Measurements from ENCODE around the gene PRTFDC1. TPM values are rescaled to one million over a fixed set of nuclear protein-coding genes. Genes with fewer than 3 reads are reported as not detected.
A peak's percentile ranks its signal among the peaks of the same experiment; 100 is the strongest.

The PRTFDC1 gene
- total and polyA plus RNA-seq, 2 of the 13 experiments (the other 11 are each of a cell fraction or from before 2014, with no cell fraction given) = not detected

DNA sequence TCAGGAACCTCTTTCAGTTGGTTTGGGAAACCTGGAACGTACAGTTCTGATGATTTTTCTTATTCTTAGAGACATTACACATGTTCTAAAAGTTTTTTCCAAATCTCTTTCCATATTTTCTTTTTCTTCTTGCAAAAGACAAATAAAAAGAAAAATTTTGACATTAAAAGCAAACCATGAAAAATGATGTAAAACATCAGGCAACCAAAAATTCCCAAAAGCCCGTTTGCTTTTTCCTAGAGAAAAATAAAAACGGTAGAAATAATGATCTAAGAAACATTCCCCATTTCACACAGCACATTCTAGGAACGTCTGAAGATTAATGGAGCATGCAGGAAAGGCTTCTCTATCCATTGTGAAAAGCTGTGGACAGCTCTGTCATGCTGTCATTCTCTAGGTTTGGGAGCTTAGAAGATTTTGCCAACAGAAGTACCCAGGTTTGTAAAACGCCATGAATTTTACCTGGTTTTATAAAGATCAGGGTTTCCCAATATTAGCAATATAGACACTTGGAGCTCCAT, 11.2 kb upstream of the PRTFDC1 start (continued):
- no peak for TF ChIP-seq ZNF619 (CRISPR knock-in tag; IDR thresholded peaks at IDR 0.05)
- no peak for TF ChIP-seq ZSCAN31 (CRISPR knock-in tag; IDR thresholded peaks at IDR 0.05; ENCODE audit: low read depth)
- no peak for TF ChIP-seq ZNF891 (CRISPR knock-in tag; IDR thresholded peaks at IDR 0.05)
- TF ChIP-seq ARNT2 (CRISPR knock-in tag; IDR thresholded peaks at IDR 0.05; ENCODE audit: low read depth) = no peak
- no peak for TF ChIP-seq ZNF747 (CRISPR knock-in tag; IDR thresholded peaks at IDR 0.05; ENCODE audit: borderline replicate concordance)

DNA sequence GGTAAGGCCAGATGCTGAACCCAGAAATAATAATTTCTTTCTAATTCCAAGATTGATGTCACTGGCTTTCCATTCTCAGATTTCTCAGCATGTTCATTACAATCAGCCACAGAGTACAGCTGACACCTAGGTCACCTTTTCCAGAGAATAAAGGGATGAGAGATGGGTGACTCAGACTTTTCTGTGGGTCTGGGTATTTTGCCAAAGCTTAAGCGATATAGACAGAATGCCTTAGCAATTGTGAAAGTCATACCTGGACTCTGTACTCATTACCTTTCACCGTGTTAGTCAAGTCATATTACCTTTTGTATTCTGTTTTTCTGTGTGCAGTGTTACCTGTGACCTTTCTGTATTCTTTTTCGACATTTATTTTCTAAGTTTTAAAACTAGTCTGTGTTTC, 10.6 kb upstream of the PRTFDC1 start:
- intact Hi-C loops (cut with micrococcal nuclease; ENCODE audit: unreplicated experiment) = no loop called here
- POLR2A ChIA-PET = interaction anchor here (1.6 kb wide), 1 partner anchor 53 kb away, joined by 3 read pairs; the partner anchor contains the start of genes ENKUR and THNSL1
- H3K27me3 ChIP-seq (ENCODE audit: control insufficient read depth in 1 of 2, insufficient read depth in 2 of 2, low read length in 2 of 2) = no peaks in the 10 kb centered on the region
- TF ChIP-seq, protein P1, sequence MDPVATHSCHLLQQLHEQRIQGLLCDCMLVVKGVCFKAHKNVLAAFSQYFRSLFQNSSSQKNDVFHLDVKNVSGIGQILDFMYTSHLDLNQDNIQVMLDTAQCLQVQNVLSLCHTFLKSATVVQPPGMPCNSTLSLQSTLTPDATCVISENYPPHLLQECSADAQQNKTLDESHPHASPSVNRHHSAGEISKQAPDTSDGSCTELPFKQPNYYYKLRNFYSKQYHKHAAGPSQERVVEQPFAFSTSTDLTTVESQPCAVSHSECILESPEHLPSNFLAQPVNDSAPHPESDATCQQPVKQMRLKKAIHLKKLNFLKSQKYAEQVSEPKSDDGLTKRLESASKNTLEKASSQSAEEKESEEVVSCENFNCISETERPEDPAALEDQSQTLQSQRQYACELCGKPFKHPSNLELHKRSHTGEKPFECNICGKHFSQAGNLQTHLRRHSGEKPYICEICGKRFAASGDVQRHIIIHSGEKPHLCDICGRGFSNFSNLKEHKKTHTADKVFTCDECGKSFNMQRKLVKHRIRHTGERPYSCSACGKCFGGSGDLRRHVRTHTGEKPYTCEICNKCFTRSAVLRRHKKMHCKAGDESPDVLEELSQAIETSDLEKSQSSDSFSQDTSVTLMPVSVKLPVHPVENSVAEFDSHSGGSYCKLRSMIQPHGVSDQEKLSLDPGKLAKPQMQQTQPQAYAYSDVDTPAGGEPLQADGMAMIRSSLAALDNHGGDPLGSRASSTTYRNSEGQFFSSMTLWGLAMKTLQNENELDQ (CRISPR knock-in tag; IDR thresholded peaks at IDR 0.05; ENCODE audit: borderline replicate concordance) = no peak
- TF ChIP-seq SKI (IDR thresholded peaks at IDR 0.05; ENCODE audit: partially characterized antibody) (peak; percentile 68), EP300 (IDR thresholded peaks at IDR 0.05; ENCODE audit: low read depth in 2 of 2, low read length in 2 of 2) (peak in 1 of 2 experiments; percentile 55; a peak in 1 of 4 replicates), EP300 (CRISPR knock-in tag; IDR thresholded peaks at IDR 0.05; ENCODE audit: borderline replicate concordance) (no peak), ZBTB21 (CRISPR knock-in tag; IDR thresholded peaks at IDR 0.05) (no peak), HMG20A (CRISPR knock-in tag; IDR thresholded peaks at IDR 0.05; ENCODE audit: borderline replicate concordance) (peak; percentile 62), FOXA3 (CRISPR knock-in tag; IDR thresholded peaks at IDR 0.05) (0 out of 2 replicates have a peak, but pooled peaks have one; percentile 20), ZNF292 (CRISPR knock-in tag; IDR thresholded peaks at IDR 0.05; ENCODE audit: borderline replicate concordance, low read depth) (no peak), IKZF1 (IDR thresholded peaks at IDR 0.05) (no peak), NCOR1 (IDR thresholded peaks at IDR 0.05; ENCODE audit: borderline replicate concordance, low read length) (peak; percentile 24; the same call in 1 of the 2 replicates)
- TF ChIP-seq, protein P2, sequence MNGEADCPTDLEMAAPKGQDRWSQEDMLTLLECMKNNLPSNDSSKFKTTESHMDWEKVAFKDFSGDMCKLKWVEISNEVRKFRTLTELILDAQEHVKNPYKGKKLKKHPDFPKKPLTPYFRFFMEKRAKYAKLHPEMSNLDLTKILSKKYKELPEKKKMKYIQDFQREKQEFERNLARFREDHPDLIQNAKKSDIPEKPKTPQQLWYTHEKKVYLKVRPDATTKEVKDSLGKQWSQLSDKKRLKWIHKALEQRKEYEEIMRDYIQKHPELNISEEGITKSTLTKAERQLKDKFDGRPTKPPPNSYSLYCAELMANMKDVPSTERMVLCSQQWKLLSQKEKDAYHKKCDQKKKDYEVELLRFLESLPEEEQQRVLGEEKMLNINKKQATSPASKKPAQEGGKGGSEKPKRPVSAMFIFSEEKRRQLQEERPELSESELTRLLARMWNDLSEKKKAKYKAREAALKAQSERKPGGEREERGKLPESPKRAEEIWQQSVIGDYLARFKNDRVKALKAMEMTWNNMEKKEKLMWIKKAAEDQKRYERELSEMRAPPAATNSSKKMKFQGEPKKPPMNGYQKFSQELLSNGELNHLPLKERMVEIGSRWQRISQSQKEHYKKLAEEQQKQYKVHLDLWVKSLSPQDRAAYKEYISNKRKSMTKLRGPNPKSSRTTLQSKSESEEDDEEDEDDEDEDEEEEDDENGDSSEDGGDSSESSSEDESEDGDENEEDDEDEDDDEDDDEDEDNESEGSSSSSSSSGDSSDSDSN (CRISPR knock-in tag; IDR thresholded peaks at IDR 0.05) = no peak
- TF ChIP-seq, protein P3, sequence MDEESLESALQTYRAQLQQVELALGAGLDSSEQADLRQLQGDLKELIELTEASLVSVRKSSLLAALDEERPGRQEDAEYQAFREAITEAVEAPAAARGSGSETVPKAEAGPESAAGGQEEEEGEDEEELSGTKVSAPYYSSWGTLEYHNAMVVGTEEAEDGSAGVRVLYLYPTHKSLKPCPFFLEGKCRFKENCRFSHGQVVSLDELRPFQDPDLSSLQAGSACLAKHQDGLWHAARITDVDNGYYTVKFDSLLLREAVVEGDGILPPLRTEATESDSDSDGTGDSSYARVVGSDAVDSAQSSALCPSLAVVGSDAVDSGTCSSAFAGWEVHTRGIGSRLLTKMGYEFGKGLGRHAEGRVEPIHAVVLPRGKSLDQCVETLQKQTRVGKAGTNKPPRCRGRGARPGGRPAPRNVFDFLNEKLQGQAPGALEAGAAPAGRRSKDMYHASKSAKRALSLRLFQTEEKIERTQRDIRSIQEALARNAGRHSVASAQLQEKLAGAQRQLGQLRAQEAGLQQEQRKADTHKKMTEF (CRISPR knock-in tag; IDR thresholded peaks at IDR 0.05) = peak; percentile 46; the same call in 1 of the 2 replicates

More for the DNA sequence above, 10.6 kb upstream of the PRTFDC1 start:
- WGBS (ENCODE audit: low lambda C conversion rate) = 0% methylated on average over 3 of the region's 3 CpGs
- CTCF ChIA-PET (ENCODE audit: low intra/inter-chr PET ratio, low total read pairs) = no interaction called here
- Histone ChIP-seq H3K4me1 (ENCODE audit: insufficient read depth, low read length) (peaks cover 18% of the 10 kb centered on the region), H3K9me3 (ENCODE audit: low read length) (no peaks in the 10 kb centered on the region), H3K9ac (ENCODE audit: insufficient read depth, low read depth, low read length) (no peak overlapping the region), H2AFZ (ENCODE audit: low read length) (no peak overlapping the region), H3K79me2 (ENCODE audit: insufficient read depth, low read length) (no peaks in the 10 kb centered on the region), H4K20me1 (ENCODE audit: insufficient read depth, low read length) (no peaks in the 10 kb centered on the region), H3K36me3 (replicated peaks in 1 of 2; ENCODE audit: control insufficient read depth in 1 of 2, insufficient read depth in 2 of 2, low read length in 2 of 2) (no peaks in the 10 kb centered on the region), H3K4me2 (ENCODE audit: low read depth, low read length) (peak overlapping the region; percentile 41; the same call in 1 of the 2 replicates), H3K4me3 (replicated peaks in 1 of 3; ENCODE audit: insufficient read depth in 1 of 3, low read depth in 2 of 3, low read length in 3 of 3) (no peak overlapping the region; a peak in 1 of 6 replicates), H3K27ac (ENCODE audit: extremely low read length, insufficient read depth, low read length) (peak overlapping the region; percentile 9)
- DNase-seq (ENCODE audit: low spot score) = peak; percentile 84
- peak; percentile 88 for ATAC-seq
- in situ Hi-C loops (cut with HindIII; ENCODE audit: extremely low pct_ligation_motif_present, low pct_unique_long_range_greater_than_20kb) = no loop called here
- BruUV-seq (replicated peaks) = no TSS peak
- no peak for FAIRE-seq
